HL-60 (cell line): ENCODE measurements around the gene MORF4L1.

ENCODE experiments used
- POLR2AphosphoS5 ChIP-seq: IDR thresholded peaks from 2 replicates; pipeline ENCODE4 v1.6.1; 2012; ENCODE audit warnings: low read depth
- TF ChIP-seq, protein P1 (sequence below): IDR thresholded peaks from one replicate; pipeline ENCODE4 v1.5.1; 2011; ENCODE audit warnings: low read length, control low read depth, inconsistent platforms; ENCODE audit not compliant: insufficient read depth

DNA sequence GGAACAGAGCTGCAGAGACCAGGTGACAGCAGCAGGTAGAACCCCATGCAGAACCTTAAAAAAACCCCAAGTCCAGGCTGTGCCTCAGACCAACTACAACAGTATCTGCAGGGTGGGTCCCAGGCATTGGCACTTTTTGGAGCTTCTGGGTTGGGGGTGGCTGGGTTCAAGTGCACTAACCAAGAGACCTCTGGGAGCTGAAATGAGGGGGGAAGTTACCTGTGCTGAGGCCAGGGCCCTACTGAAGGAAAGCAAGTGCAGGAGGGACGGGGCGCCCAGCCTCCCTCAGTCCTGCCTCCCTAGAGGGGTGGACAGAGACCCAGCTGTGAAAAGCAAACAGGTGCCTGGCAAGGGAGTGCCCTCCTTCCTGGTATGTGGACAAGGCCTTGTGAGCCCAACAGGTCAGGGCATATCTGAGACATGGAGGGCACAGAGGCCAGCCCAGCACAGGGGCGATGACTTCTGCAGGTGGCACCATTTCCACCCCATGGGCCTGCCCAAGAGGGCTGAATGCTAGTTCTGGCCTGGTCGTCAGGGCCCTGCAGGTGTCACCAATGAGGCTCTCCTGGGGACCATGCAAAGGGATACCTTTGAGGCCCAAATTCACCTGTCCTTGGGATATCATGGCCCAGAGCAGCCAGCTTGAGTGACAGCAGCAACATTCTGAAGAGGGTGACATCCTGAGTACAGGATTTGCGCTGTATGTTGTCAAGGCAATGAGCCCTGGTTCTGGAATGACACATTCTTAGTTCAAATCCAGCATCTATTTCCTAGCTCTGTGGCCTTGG is 53.5 kb downstream of the MORF4L1 start:
- TF ChIP-seq, protein P1, sequence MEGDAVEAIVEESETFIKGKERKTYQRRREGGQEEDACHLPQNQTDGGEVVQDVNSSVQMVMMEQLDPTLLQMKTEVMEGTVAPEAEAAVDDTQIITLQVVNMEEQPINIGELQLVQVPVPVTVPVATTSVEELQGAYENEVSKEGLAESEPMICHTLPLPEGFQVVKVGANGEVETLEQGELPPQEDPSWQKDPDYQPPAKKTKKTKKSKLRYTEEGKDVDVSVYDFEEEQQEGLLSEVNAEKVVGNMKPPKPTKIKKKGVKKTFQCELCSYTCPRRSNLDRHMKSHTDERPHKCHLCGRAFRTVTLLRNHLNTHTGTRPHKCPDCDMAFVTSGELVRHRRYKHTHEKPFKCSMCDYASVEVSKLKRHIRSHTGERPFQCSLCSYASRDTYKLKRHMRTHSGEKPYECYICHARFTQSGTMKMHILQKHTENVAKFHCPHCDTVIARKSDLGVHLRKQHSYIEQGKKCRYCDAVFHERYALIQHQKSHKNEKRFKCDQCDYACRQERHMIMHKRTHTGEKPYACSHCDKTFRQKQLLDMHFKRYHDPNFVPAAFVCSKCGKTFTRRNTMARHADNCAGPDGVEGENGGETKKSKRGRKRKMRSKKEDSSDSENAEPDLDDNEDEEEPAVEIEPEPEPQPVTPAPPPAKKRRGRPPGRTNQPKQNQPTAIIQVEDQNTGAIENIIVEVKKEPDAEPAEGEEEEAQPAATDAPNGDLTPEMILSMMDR: no peak
- no peak for TF ChIP-seq POLR2AphosphoS5
